Uterus (tissue), 4 donors: ENCODE measurements around the gene NAV3. TPM values are rescaled to one million over a fixed set of nuclear protein-coding genes. Genes with fewer than 3 reads are reported as not detected.

ENCODE experiments used
- DNase-seq, 2 donors: peaks; one replicate each; pipeline ENCODE4 v3.0.0-alpha.2; 2019 to 2020
- H3K27ac ChIP-seq, 2 donors: fragments of 200-600 bp; sonication (generic); 1 replicate in 1 of 2; 2 replicates in 1 of 2; pipeline ENCODE4 v1.5.1; 2016 to 2018
- H3K27me3 ChIP-seq, 2 donors: fragments of 200-600 bp; sonication (generic); one replicate each; pipeline ENCODE4 v1.5.1; 2018 to 2019; ENCODE audit warnings: control low read depth in 1 of 2
- H3K36me3 ChIP-seq, 2 donors: fragments of 200-600 bp; sonication (generic); one replicate each; pipeline ENCODE4 v1.5.1; 2019; ENCODE audit warnings: control low read depth in 1 of 2
- H3K4me1 ChIP-seq, 2 donors: fragments of 200-600 bp; sonication (generic); one replicate each; pipeline ENCODE4 v1.5.1; 2018 to 2019; ENCODE audit warnings: control low read depth in 1 of 2
- H3K4me3 ChIP-seq, 2 donors: fragments of 200-600 bp; sonication (generic); 1 replicate in 1 of 2; 2 replicates in 1 of 2; pipeline ENCODE4 v1.5.1; 2018 to 2019; ENCODE audit warnings: mild to moderate bottlenecking in 1 of 2
- H3K9me3 ChIP-seq, 2 donors: fragments of 200-600 bp; sonication (generic); one replicate each; pipeline ENCODE4 v1.5.1; 2019; ENCODE audit warnings: control low read depth in 1 of 2
- POLR2A ChIP-seq, 2 donors: fragments of 450-650 bp; IDR thresholded peaks; one replicate each; pipeline ENCODE4 v1.6.1; 2016; ENCODE audit warnings: antibody characterized with exemption in 2 of 2, mild to moderate bottlenecking in 1 of 2, moderate library complexity in 1 of 2
- intact Hi-C: fragments of 100-400 bp; cut with DNase I; formaldehyde crosslinking; loops from one replicate; pipeline ENCODE4 v1.15.1; 2023; ENCODE audit warnings: low total_unique reads
- total RNA-seq, 4 donors: library from RNA; depleted of rRNA in 3 of 4; stranded (reverse); fragments of >200 nt in 3 of 4; gene quantifications; one replicate each; pipeline versions ENCODE4 v1.1.0 to v1.2.4, GENCODE V29; 2014 to 2023
- TF ChIP-seq, protein P1 (sequence below), 4 experiments: fragments of 200-600 bp in 2 of 4; fragments of 450-650 bp in 2 of 4; sonication (generic) in 2 of 4; IDR thresholded peaks; one replicate each; pipeline ENCODE4 v1.5.1; 2016 to 2019; ENCODE audit warnings: antibody characterized with exemption in 4 of 4, mild to moderate bottlenecking in 2 of 4, moderate library complexity in 1 of 4
- donor health status: DM: yes; HTN: yes; CAD: no.

NAV3 gene
- total RNA-seq, 4 donors from 2014 or later, result 7.2 to 33.9 (median 13.0) TPM

DNA sequence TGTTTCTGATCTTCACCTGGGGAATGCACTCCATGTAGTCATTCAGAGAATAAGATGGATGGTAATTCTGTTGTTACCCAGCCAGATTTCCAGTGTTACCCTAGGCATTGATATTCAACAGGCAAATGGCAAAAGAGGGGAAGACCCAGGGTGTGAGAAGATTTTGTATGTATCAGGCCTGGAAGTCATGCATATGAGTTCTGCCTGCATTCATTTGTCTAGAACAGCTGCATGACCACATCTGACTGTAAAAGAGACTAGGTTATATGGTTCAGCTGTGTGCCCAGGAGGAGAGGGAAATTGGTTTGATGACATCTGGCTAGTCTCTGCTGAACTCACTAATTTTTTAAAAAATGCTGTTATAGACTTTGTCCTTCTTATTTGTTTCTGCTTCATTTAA is 224.9 kb downstream of the NAV3 start:
- Histone ChIP-seq H3K4me1 (no peaks in the 10 kb centered on the region), H3K27ac (no peak overlapping the region), H3K9me3 (no peaks in the 10 kb centered on the region), H3K27me3 (no peaks in the 10 kb centered on the region), H3K36me3 (no peaks in the 10 kb centered on the region), H3K4me3 (no peak overlapping the region)
- DNase-seq, result no peak
- intact Hi-C loops, result no loop called here
- TF ChIP-seq, protein P1, sequence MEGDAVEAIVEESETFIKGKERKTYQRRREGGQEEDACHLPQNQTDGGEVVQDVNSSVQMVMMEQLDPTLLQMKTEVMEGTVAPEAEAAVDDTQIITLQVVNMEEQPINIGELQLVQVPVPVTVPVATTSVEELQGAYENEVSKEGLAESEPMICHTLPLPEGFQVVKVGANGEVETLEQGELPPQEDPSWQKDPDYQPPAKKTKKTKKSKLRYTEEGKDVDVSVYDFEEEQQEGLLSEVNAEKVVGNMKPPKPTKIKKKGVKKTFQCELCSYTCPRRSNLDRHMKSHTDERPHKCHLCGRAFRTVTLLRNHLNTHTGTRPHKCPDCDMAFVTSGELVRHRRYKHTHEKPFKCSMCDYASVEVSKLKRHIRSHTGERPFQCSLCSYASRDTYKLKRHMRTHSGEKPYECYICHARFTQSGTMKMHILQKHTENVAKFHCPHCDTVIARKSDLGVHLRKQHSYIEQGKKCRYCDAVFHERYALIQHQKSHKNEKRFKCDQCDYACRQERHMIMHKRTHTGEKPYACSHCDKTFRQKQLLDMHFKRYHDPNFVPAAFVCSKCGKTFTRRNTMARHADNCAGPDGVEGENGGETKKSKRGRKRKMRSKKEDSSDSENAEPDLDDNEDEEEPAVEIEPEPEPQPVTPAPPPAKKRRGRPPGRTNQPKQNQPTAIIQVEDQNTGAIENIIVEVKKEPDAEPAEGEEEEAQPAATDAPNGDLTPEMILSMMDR (IDR thresholded peaks at IDR 0.05), result no peak
- TF ChIP-seq POLR2A (IDR thresholded peaks at IDR 0.05), result no peak

DNA sequence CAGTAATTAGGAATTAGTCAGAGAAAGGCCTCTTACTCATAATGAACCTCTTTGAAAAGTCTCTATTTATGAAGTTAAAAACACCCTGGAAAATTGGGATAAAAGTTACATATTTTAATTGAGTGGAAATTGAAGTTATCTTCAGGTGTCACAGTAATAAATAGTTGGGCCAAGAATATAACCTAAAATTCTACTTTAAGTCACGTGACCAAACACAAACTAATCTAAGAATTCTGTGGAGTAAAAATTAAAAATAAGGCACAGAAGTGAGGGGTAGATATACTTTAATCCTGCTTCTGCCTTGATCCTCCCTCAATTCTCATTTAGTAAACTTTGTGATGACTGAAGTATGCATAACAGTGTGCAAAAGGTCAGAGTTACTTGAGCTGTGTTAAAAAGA is 226.4 kb downstream of the NAV3 start:
- Histone ChIP-seq H3K9me3 (no peaks in the 10 kb centered on the region), H3K27ac (no peak overlapping the region), H3K4me3 (no peak overlapping the region), H3K36me3 (no peaks in the 10 kb centered on the region), H3K27me3 (no peaks in the 10 kb centered on the region), H3K4me1 (no peaks in the 10 kb centered on the region)
- no peak for DNase-seq
- intact Hi-C loops, result no loop called here
- TF ChIP-seq, protein P1 (IDR thresholded peaks at IDR 0.05), result no peak
- TF ChIP-seq POLR2A (IDR thresholded peaks at IDR 0.05), result no peak

DNA sequence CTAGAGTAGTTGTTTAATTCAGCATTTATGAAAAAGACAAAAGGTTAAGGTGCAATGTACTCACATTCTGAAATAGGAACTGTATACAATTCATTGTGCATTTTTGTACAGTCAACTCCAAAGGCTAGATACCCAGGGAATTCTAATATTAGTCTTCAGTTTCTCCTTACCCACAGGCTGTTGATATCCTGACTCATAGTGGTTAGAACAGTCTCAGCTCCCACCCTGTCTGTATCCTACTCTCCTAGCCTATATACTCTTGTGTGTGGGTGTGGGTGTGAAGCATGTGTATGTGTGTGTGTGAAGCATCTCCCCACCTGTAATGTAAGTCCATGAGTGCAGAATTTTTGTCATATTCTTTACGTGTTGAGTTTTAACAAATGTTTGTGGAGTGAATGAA is 229.5 kb downstream of the NAV3 start:
- Histone ChIP-seq H3K9me3 (no peaks in the 10 kb centered on the region), H3K27ac (no peak overlapping the region), H3K36me3 (no peaks in the 10 kb centered on the region), H3K4me1 (no peaks in the 10 kb centered on the region), H3K27me3 (no peaks in the 10 kb centered on the region), H3K4me3 (no peak overlapping the region)
- TF ChIP-seq, protein P1 (IDR thresholded peaks at IDR 0.05), result no peak
- TF ChIP-seq POLR2A (IDR thresholded peaks at IDR 0.05), result no peak
- no peak for DNase-seq
- intact Hi-C loops, result no loop called here

DNA sequence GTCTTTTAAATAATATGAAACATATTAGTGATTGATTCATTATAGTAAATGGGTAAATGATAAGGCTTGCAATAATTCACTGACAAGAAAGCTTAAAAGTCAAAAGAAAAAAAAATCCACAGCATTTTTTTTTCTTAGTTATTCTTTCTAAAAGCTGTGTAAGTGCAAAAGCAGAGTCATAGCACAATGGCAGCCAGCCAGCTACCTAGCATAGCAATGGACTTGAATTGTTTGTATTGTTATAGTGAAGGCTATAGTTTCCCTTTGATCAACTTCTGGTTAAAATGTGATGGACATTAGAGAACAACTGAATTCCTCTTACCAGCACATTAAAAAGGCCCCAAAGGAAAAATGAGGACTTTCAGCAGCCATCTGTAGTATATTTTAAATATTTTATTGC is 232.1 kb downstream of the NAV3 start:
- intact Hi-C loops, result no loop called here
- DNase-seq, result peak; percentile 17 to 28

DNA sequence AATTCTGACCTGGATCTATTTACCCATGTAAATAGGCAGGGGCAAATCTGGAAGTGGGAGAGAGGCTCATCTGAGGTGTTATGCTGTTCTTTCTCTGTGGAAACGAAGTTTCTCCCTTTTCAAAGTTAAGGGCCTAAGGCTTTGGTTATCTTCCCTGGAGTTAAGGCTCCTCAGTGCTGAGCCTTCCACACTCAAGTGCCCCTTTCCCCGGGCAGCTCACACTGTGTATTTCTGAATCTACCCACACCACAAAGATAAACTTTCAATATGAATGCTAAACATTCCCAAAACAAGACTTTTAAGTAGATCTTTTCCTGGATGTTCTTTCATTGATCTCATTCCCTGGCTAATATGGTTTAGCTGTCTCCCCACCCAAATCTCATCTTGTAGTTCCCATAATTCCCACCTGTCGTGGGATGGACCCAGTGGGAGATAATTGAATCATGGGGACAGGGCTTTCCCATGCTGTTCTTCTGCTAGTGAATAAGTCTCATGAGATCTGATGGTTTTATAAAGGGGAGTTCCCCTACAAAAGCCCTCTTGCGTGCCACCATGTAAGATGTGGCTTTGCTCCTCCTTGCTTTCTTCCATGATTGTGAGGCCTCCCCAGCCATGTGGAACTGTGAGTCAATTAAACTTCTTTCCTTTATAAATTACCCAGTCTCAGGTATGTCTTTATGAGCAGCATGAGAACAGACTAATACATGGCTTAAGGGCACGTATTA is 251.1 kb downstream of the NAV3 start:
- DNase-seq, result no peak
- H3K9me3 ChIP-seq, result no peaks in the 10 kb centered on the region
- H3K4me1 ChIP-seq, result no peaks in the 10 kb centered on the region
- intact Hi-C loops, result no loop called here
- no peaks in the 10 kb centered on the region for H3K27me3 ChIP-seq
- TF ChIP-seq POLR2A (IDR thresholded peaks at IDR 0.05), result no peak
- TF ChIP-seq, protein P1 (IDR thresholded peaks at IDR 0.05), result no peak
- H3K27ac ChIP-seq, result no peak overlapping the region
- H3K36me3 ChIP-seq, result no peaks in the 10 kb centered on the region
- H3K4me3 ChIP-seq, result no peak overlapping the region

More for the DNA sequence above, 232.1 kb downstream of the NAV3 start:
- Histone ChIP-seq H3K4me3 (no peak overlapping the region), H3K36me3 (no peaks in the 10 kb centered on the region), H3K27ac (no peak overlapping the region), H3K9me3 (no peaks in the 10 kb centered on the region), H3K27me3 (no peaks in the 10 kb centered on the region), H3K4me1 (no peaks in the 10 kb centered on the region)
- no peak for TF ChIP-seq POLR2A (IDR thresholded peaks at IDR 0.05)
- TF ChIP-seq, protein P1 (IDR thresholded peaks at IDR 0.05), result no peak
